GM18909 (cell line): ENCODE results near the gene P2RY14.
A peak's percentile ranks its signal among the peaks of the same experiment; 100 is the strongest.
"Not testable (repeated sequence)": the region's sequence is repeated elsewhere in the genome, so short reads cannot be mapped to it uniquely, and the experiment has no call there.

Source experiments
- ATAC-seq: cut with Tn5 transposase; IDR thresholded peaks from one replicate; pipeline ENCODE4 v1.9.1; 2021; ENCODE audit warnings: mild to moderate bottlenecking; ENCODE audit not compliant: unreplicated experiment, poor library complexity

P2RY14 gene

DNA sequence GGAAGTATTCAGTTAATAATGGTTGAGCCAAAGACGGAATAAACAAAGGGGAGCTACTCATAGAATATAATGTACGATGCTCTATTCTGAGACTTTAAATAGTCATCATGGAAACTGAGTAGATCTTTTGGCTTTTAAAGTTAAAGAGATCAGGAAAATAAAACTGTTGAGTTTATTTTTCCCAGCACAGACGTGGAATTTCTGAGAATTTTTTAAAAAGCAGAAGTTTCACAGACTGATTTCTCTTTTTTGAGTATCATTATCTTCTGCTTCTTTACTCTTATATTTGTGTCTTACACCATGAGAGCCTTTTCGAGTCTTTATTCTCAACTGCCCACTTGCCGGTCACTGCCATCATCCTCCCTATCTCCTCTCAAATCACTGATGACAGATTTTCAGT lies 13.2 kb downstream of the P2RY14 start:
- ATAC-seq: no peak

- ATAC-seq: no peak
Measured at GRCh38 chr3:151264605-151265004, 13.7 kb downstream of the P2RY14 start.

- ATAC-seq: no peak
Measured at GRCh38 chr3:151262871-151263525, 15.3 kb downstream of the P2RY14 start.

DNA sequence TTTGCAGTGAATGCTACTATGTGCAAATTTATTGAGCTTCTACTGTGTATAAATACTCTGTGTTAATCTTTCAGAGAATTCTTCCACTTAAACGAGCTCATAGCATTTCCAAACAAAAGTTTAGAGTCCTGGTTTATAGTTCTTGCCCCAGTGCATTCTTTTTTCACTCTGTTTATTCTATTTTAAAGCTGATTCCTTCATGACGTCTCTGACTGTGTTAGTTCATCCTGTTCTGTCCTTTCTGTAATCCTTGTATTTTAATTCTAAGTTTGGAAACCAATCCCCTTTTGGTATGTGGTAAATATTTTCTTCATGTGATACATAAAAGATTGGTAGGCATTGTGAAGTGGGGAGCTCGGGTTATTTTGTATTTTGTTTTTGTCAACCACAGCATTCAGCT lies 18.7 kb downstream of the P2RY14 start:
- ATAC-seq: no peak

GRCh38 chr3:151256749-151257148 lies 21.6 kb downstream of the P2RY14 start:
- no peak for ATAC-seq

GRCh38 chr3:151248772-151249337 lies 29.5 kb downstream of the P2RY14 start:
- ATAC-seq: no peak

- not testable (repeated sequence) for ATAC-seq
Measured at GRCh38 chr3:151242006-151242405, 36.3 kb downstream of the P2RY14 start.

DNA sequence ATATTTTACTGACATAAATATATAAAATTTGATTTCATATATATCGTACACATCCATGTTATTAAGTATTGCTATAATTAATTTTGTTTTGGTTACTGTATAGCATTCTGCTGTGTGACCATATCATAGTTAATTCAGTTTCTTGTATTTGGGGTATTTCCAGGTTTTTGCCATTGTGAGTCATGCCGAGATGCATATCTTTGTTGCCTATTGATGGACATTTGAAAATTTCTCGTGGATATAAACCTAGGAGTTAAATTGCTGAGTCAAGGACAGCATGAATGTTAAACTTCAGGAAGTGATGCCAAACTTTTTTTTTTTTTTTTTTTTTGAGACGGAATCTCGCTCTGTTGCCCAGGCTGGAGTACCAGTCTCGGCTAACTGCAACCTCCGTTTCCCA lies 41.6 kb downstream of the P2RY14 start:
- no peak for ATAC-seq

- ATAC-seq: no peak
Measured at GRCh38 chr3:151236316-151236715, 42.0 kb downstream of the P2RY14 start.

GRCh38 chr3:151234825-151235224 lies 43.5 kb downstream of the P2RY14 start:
- ATAC-seq: no peak

- no peak for ATAC-seq
Measured at GRCh38 chr3:151232991-151233390, 45.4 kb downstream of the P2RY14 start.

- ATAC-seq: not testable (repeated sequence)
Measured at GRCh38 chr3:151232403-151232802, 45.9 kb downstream of the P2RY14 start.

GRCh38 chr3:151230646-151231045 lies 47.7 kb downstream of the P2RY14 start:
- ATAC-seq: peak; percentile 71

DNA sequence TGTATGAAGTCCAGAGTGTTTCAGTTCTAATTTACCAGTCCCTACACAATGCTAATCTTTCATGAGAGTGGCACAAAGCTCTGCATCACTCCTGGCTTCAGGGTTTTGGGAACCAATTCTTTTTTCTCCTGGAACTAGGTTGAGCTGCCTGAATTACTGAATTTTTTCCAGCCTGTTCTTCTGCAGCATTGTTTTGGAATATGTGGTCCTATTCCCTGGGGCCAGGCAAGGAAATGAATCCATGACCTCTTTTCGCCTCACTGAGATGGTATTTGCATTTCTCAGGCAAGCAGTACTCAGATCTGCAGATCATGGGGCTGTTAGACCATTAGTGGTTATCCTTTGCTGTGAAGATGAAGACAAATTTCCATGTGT lies 49.7 kb downstream of the P2RY14 start:
- ATAC-seq: no peak

- peak; percentile 82 for ATAC-seq
Measured at GRCh38 chr3:151227807-151228665, 50.3 kb downstream of the P2RY14 start.

- peak; percentile 48 for ATAC-seq
Measured at GRCh38 chr3:151227266-151227806, 51.0 kb downstream of the P2RY14 start.

DNA sequence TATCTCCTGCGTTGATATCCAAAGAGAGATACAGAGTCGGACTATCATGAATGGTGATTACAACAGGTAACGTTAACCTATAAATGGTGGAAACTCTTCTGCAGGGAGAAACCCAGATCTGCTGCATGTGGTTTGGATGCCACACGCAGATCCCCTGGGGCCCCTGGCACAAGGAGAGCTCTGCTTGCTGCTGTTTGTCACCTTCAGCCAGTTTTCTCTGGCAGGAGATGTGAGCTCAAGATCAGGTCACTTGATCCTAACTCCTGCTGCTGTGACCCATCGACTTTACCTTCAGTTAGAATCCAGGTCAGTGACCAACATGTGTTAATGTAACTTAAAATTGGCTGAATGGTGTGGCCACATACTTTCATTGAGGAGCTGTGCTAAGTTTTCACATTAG lies 51.5 kb downstream of the P2RY14 start:
- ATAC-seq: no peak

DNA sequence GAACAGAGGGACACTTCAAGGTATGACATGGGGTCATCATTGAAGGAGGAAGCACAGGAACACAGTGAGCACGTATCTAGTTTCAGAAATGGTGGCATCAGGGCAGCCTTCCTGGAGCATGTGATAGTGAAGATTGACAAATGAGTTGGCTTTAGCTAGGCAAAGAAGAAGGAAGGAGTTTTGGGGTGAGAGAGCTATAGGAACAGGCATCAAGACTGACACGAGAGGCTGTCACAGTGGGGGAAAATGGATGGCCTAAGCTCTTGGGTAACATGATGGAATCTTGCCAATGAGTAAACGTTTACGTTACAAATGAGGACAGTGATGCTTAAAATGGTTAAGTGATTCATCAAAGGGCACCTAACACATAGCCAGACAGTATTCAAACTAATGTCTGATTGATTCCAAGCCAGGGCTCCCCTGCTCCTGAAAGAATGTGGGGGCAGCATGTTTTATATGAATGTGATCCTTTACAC lies 52.2 kb downstream of the P2RY14 start:
- ATAC-seq: no peak

- no peak for ATAC-seq
Measured at GRCh38 chr3:151225040-151225975, 53.0 kb downstream of the P2RY14 start.

- no peak for ATAC-seq
Measured at GRCh38 chr3:151224268-151224866, 54.0 kb downstream of the P2RY14 start.
